ENCODE results near the gene TUBGCP2. TPM values are rescaled to one million over a fixed set of nuclear protein-coding genes. Genes with fewer than 3 reads are reported as not detected.

Gene TUBGCP2
- total RNA-seq, 1 donor from 2014 or later: 50.7 TPM

GRCh38 chr10:133302230-133302629, 6.4 kb downstream of the TUBGCP2 start:
- Mint-ChIP-seq H3K36me3 (ENCODE audit: low read depth, unreplicated experiment) (peaks cover 19% of the 10 kb centered on the region), H3K4me1 (ENCODE audit: unreplicated experiment) (peaks cover 4% of the 10 kb centered on the region), H3K27me3 (ENCODE audit: unreplicated experiment) (no peaks in the 10 kb centered on the region), H3K27ac (ENCODE audit: unreplicated experiment) (no peak overlapping the region), H3K9me3 (ENCODE audit: unreplicated experiment) (no peaks in the 10 kb centered on the region), H3K4me3 (ENCODE audit: unreplicated experiment) (no peak overlapping the region)
- TF ChIP-seq, protein P1, sequence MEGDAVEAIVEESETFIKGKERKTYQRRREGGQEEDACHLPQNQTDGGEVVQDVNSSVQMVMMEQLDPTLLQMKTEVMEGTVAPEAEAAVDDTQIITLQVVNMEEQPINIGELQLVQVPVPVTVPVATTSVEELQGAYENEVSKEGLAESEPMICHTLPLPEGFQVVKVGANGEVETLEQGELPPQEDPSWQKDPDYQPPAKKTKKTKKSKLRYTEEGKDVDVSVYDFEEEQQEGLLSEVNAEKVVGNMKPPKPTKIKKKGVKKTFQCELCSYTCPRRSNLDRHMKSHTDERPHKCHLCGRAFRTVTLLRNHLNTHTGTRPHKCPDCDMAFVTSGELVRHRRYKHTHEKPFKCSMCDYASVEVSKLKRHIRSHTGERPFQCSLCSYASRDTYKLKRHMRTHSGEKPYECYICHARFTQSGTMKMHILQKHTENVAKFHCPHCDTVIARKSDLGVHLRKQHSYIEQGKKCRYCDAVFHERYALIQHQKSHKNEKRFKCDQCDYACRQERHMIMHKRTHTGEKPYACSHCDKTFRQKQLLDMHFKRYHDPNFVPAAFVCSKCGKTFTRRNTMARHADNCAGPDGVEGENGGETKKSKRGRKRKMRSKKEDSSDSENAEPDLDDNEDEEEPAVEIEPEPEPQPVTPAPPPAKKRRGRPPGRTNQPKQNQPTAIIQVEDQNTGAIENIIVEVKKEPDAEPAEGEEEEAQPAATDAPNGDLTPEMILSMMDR (IDR thresholded peaks at IDR 0.05; ENCODE audit: unreplicated experiment): no peak
- no peak for DNase-seq (ENCODE audit: low spot score)

GRCh38 chr10:133299738-133300137, 8.9 kb downstream of the TUBGCP2 start:
- peaks cover 2% of the 10 kb centered on the region for H3K27me3 Mint-ChIP-seq (ENCODE audit: unreplicated experiment)
- no peaks in the 10 kb centered on the region for H3K4me1 Mint-ChIP-seq (ENCODE audit: unreplicated experiment)
- TF ChIP-seq, protein P1 (IDR thresholded peaks at IDR 0.05; ENCODE audit: unreplicated experiment): no peak
- H3K36me3 Mint-ChIP-seq (ENCODE audit: low read depth, unreplicated experiment): peaks cover 26% of the 10 kb centered on the region
- no peaks in the 10 kb centered on the region for H3K9me3 Mint-ChIP-seq (ENCODE audit: unreplicated experiment)
- no peak overlapping the region for H3K4me3 Mint-ChIP-seq (ENCODE audit: unreplicated experiment)
- H3K27ac Mint-ChIP-seq (ENCODE audit: unreplicated experiment): no peak overlapping the region
- no peak for DNase-seq (ENCODE audit: low spot score)

DNA sequence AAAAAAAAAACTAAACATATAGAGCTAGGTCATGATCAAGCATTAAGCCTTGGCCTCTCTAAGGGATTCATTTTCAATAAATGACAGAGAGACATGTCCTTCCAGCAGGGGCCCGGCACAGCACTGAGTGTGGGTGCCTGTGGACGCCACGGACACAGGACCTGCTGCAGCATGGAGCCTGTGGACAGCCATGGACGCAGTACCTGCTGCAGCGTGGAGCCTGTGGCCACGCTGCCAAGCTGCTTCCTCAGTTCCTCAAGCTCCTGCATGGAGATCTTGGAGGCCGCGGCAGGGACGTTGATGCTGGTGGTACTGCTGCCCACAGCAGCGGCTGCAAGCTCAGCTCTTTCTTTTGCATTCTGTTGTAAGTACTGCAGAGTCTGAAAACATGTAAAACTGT, 9.4 kb downstream of the TUBGCP2 start:
- peaks cover 2% of the 10 kb centered on the region for H3K27me3 Mint-ChIP-seq (ENCODE audit: unreplicated experiment)
- H3K27ac Mint-ChIP-seq (ENCODE audit: unreplicated experiment): no peak overlapping the region
- TF ChIP-seq, protein P1 (IDR thresholded peaks at IDR 0.05; ENCODE audit: unreplicated experiment): no peak
- no peak for DNase-seq (ENCODE audit: low spot score)
- H3K4me1 Mint-ChIP-seq (ENCODE audit: unreplicated experiment): no peaks in the 10 kb centered on the region
- H3K36me3 Mint-ChIP-seq (ENCODE audit: low read depth, unreplicated experiment): peaks cover 30% of the 10 kb centered on the region
- no peaks in the 10 kb centered on the region for H3K9me3 Mint-ChIP-seq (ENCODE audit: unreplicated experiment)
- no peak overlapping the region for H3K4me3 Mint-ChIP-seq (ENCODE audit: unreplicated experiment)

DNA sequence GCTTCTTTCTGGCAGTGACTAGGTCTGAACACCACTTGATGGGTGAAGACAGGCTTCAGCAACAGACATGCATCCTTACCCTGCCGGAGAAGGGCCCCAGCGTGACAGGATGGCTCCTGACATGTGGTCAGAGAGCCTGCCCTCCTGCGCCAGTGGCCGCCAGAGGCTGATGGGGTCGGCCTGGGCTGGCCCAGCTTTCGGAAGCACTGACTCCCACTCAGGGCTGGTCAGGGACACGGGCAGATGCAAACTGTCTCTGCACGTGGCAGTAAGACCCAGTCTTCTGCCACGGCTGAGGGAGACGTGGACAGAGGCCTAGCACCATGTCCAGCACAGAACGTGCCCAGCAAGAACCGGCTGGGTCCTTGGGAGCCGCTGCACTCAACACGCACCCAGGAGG, 10.2 kb downstream of the TUBGCP2 start:
- no peak overlapping the region for H3K4me3 Mint-ChIP-seq (ENCODE audit: unreplicated experiment)
- no peak for DNase-seq (ENCODE audit: low spot score)
- peaks cover 2% of the 10 kb centered on the region for H3K27me3 Mint-ChIP-seq (ENCODE audit: unreplicated experiment)
- TF ChIP-seq, protein P1 (IDR thresholded peaks at IDR 0.05; ENCODE audit: unreplicated experiment): no peak
- no peaks in the 10 kb centered on the region for H3K4me1 Mint-ChIP-seq (ENCODE audit: unreplicated experiment)
- H3K9me3 Mint-ChIP-seq (ENCODE audit: unreplicated experiment): no peaks in the 10 kb centered on the region
- peaks cover 34% of the 10 kb centered on the region for H3K36me3 Mint-ChIP-seq (ENCODE audit: low read depth, unreplicated experiment)
- no peak overlapping the region for H3K27ac Mint-ChIP-seq (ENCODE audit: unreplicated experiment)

DNA sequence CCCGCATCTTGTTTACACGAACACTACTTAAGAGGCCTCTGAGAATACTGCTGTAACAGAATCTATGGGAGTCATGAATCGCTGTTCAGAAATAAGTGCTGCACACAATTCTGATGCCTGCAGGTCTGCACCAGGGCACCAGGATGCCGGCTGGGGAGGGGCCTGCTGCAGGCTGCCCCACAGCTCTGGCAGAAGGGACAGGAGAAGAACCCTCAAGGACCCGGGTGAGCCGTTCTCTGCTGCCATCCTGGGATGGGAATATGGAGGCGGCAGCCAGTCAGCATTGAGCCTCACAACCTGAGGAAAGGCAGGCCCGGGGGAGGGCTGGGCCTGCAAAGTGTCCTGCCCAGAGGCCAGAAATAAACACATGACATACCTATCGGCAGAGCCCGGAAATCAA, 11.2 kb downstream of the TUBGCP2 start:
- Mint-ChIP-seq H3K27me3 (ENCODE audit: unreplicated experiment) (peaks cover 2% of the 10 kb centered on the region), H3K36me3 (ENCODE audit: low read depth, unreplicated experiment) (peaks cover 30% of the 10 kb centered on the region), H3K4me1 (ENCODE audit: unreplicated experiment) (no peaks in the 10 kb centered on the region), H3K9me3 (ENCODE audit: unreplicated experiment) (no peaks in the 10 kb centered on the region), H3K27ac (ENCODE audit: unreplicated experiment) (no peak overlapping the region), H3K4me3 (ENCODE audit: unreplicated experiment) (no peak overlapping the region)
- TF ChIP-seq, protein P1 (IDR thresholded peaks at IDR 0.05; ENCODE audit: unreplicated experiment): no peak
- no peak for DNase-seq (ENCODE audit: low spot score)

All from endothelial cell (in vitro differentiated cells).